Heart right ventricle (tissue), 16 donors: ENCODE results near the gene GPR50. TPM values are rescaled to one million over a fixed set of nuclear protein-coding genes. Genes with fewer than 3 reads are reported as not detected.

ENCODE experiments used
- ATAC-seq, 8 donors: fragments of 200-7000 bp; cut with Tn5 transposase; one replicate each; pipeline ENCODE4 v1.9.1; 2020; ENCODE audit warnings: mild to moderate bottlenecking in 8 of 8, moderate library complexity in 8 of 8, moderate number of reproducible peaks in 1 of 8
- DNase-seq, 2 donors: peaks; one replicate each; pipeline ENCODE4 v3.0.0-alpha.2; 2020
- H3K27ac ChIP-seq, 10 donors: fragments of 200-600 bp; sonication (generic) in 2 of 10; one replicate each; pipeline versions ENCODE4 v1.5.0 to v1.8.0; 2020 to 2022; ENCODE audit warnings: mild to moderate bottlenecking in 3 of 10
- H3K27me3 ChIP-seq, 7 donors: fragments of 200-600 bp; one replicate each; pipeline ENCODE4 v1.8.0; 2021 to 2022; ENCODE audit warnings: mild to moderate bottlenecking in 2 of 7
- H3K36me3 ChIP-seq, 9 donors: fragments of 200-600 bp; sonication (generic) in 1 of 9; one replicate each; pipeline versions ENCODE4 v1.5.0 to v1.8.0; 2020 to 2022; ENCODE audit warnings: mild to moderate bottlenecking in 2 of 9
- H3K4me1 ChIP-seq, 9 donors: fragments of 200-600 bp; sonication (generic) in 1 of 9; one replicate each; pipeline versions ENCODE4 v1.5.0 to v1.8.0; 2020 to 2022; ENCODE audit warnings: mild to moderate bottlenecking in 4 of 9
- H3K4me3 ChIP-seq, 10 donors: fragments of 200-600 bp; sonication (generic) in 2 of 10; one replicate each; pipeline versions ENCODE4 v1.5.0 to v1.8.0; 2020 to 2022; ENCODE audit warnings: mild to moderate bottlenecking in 7 of 10, moderate library complexity in 2 of 10
- H3K9me3 ChIP-seq, 11 donors: fragments of 200-600 bp in 10 of 11; sonication (generic) in 2 of 11; one replicate each; pipeline versions ENCODE4 v1.5.0 to v1.8.0; 2013 to 2022; ENCODE audit warnings: mild to moderate bottlenecking in 2 of 11, control low read depth in 1 of 11, moderate library complexity in 1 of 11
- WGBS, 2 donors: extraction: QIAGEN DNeasy Blood & Tissue Kit; methylation state at CpG; one replicate each; pipeline ENCODE4 v1.1.7; 2013; ENCODE audit warnings: inconsistent platforms in 1 of 2; 5-methylcytosine and 5-hydroxymethylcytosine counted together
- intact Hi-C, 10 donors: fragments of 100-400 bp; cut with DNase I; formaldehyde crosslinking; loops; one replicate each; pipeline versions ENCODE4 v1.11.1 to v1.14.2; 2022
- polyA plus RNA-seq, 2 donors: library from polyadenylated mRNA; stranded (reverse); fragments of 200-250 nt; gene quantifications; one replicate each; pipeline ENCODE4 v1.2.3, GENCODE V29; 2013
- total RNA-seq, 10 donors: library from RNA; stranded (reverse); fragmentation: NEBNext Ultra II Directional in 3 of 10; extraction: Animal tissue kit (Norgen Biotek cat#: 25700) in 3 of 10; gene quantifications; one replicate each; pipeline versions ENCODE4 v1.2.1 to v1.2.4, GENCODE V29; 2021 to 2023
- TF ChIP-seq, protein P1 (sequence below), 9 donors: fragments of 200-600 bp; sonication (generic) in 2 of 9; IDR thresholded peaks; one replicate each; pipeline versions ENCODE4 v1.5.0 to v1.8.0; 2021 to 2022; ENCODE audit warnings: antibody characterized with exemption in 9 of 9, mild to moderate bottlenecking in 5 of 9, moderate library complexity in 1 of 9
- donor health status: Arrhythmogenic right ventricular cardiomyopathy.
- donor health status: ischemic (EF 13 %, LVEDD 7.1; RV severe dilation, severe dysfunction).
- donor health status: healthy with polysubstance abuse.
- donor health status: DM: no; HTN: yes; CAD: no.
- donor health status: DM: no; HTN: no; CAD: no.
- donor health status: ischemic (EF 25% LVEDD 6.9; RV normal size, moderate dysfunction).
- donor health status: ischemic (EF 25% LVEDD 5.7; RV mildly dilated, moderate dysfunction).
- donor health status: healthy.
- donor health status: DM: yes; HTN: yes; CAD: no.
- donor health status: Ischemic cardiomyopathy.
- donor health status: ischemic (EF 35%, LVEDD 5.7; RV mildly dilated, moderate dysfunction).
- donor health status: nonischemic (EF 11% LVEDD 7.7; RV severe dilation, severe dysfunction).
- donor health status: DM: yes; HTN: yes; CAD: no.
- donor health status: PGD.
- donor health status: ischemic (EF 29% LVEDD 5.4; RV normal size, mild dysfunction).
- donor health status: nonischemic (EF 23%, LVEDD 6.1; RV moderate dilation, normal function).

Gene GPR50
- total and polyA plus RNA-seq, 12 donors: not detected

DNA sequence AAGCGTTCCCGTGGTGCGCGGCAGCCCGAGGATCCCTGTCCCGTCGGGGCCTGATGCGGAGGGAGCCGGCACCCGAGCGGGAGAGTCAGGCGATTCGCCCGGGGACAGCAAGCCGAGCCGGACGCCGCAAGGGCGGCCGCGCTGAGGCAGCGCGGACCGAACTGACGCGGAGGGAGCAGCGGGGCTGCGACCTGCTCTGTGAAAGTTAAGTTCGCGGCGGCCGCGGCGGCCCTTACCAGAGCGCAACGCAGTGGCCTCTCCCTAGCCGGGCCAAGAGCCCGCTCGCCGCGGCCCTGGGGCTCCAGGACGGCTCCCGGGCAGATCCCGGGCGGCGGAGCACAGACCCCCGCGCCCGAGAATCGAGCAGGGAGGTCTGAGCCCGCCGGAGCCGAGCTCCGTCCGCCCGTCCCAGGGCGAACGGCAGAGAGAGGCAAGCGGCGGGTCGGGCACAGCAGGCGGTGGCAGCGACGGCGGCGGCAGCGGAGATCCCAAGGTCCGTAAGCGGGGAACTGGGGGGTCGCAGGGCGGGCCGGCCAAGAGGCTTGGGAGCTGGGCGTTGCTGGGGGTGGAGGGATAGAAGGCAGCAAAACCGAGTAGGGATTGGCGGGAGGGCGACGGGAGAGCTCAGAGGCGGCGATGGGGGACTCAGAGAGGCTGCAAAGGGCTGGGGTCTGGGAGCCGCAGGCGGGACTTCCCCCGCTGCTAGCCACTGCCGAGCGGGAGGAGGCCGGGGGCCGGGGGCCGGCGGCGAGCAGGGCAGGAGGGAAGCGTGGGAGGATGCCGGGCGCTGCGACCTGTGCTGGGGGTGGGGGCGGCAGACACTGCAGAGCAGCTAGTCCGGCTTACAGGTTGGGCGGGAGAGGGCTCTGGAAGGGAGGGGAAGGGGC lies 1.0 kb downstream of the GPR50 start:
- 3 to 4% methylated on average over 69 to 85 of the region's 96 CpGs for WGBS, 2 donors
- no peaks in the 10 kb centered on the region for H3K4me1 ChIP-seq
- no peak overlapping the region for H3K27ac ChIP-seq
- H3K27me3 ChIP-seq: peaks cover 0 to 91% (median 47%) of the 10 kb centered on the region in 7 donors
- intact Hi-C loops: loop anchor here in 1 of 10 donors (10.0 kb wide), 1 partner anchor 177 kb away; no protein-coding TSS in a partner anchor
- TF ChIP-seq, protein P1, sequence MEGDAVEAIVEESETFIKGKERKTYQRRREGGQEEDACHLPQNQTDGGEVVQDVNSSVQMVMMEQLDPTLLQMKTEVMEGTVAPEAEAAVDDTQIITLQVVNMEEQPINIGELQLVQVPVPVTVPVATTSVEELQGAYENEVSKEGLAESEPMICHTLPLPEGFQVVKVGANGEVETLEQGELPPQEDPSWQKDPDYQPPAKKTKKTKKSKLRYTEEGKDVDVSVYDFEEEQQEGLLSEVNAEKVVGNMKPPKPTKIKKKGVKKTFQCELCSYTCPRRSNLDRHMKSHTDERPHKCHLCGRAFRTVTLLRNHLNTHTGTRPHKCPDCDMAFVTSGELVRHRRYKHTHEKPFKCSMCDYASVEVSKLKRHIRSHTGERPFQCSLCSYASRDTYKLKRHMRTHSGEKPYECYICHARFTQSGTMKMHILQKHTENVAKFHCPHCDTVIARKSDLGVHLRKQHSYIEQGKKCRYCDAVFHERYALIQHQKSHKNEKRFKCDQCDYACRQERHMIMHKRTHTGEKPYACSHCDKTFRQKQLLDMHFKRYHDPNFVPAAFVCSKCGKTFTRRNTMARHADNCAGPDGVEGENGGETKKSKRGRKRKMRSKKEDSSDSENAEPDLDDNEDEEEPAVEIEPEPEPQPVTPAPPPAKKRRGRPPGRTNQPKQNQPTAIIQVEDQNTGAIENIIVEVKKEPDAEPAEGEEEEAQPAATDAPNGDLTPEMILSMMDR (IDR thresholded peaks at IDR 0.05): no peak
- no peak for DNase-seq
- peaks cover 0 to 14% (median 0%) of the 10 kb centered on the region in 11 donors for H3K9me3 ChIP-seq
- ATAC-seq: peak in 1 of 8 donors; percentile 26
- peak overlapping the region in 5 of 10 donors; percentile 3 to 22 (median 13) for H3K4me3 ChIP-seq
- H3K36me3 ChIP-seq: no peaks in the 10 kb centered on the region

DNA sequence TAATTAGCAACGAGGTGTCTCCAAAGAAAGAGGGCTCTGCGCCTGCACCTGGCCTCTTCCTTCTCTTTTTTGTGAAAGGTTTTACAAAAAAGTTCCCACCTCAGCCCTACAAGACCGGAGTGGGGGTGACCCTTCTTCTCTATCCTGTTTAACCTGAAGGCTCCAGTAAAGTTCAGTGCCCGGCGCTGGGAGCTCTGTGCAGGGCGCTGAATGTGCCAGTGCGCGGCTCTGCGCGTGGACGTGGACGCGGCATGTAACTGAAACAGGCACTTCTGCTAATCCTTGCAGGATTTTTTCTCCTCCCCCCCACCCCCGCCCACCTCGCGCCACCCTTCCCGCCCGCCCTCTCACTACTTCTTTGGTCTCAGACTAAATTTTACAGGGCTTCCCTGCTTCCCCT lies 2.4 kb downstream of the GPR50 start:
- H3K9me3 ChIP-seq: peaks cover 0 to 14% (median 0%) of the 10 kb centered on the region in 11 donors
- WGBS, 2 donors: 2 to 3% methylated on average over 18 of the region's 18 CpGs
- H3K36me3 ChIP-seq: no peaks in the 10 kb centered on the region
- H3K27me3 ChIP-seq: peaks cover 0 to 97% (median 47%) of the 10 kb centered on the region in 7 donors
- no peaks in the 10 kb centered on the region for H3K4me1 ChIP-seq
- intact Hi-C loops: loop anchor here in 1 of 10 donors (10.0 kb wide), 1 partner anchor 176 kb away; no protein-coding TSS in a partner anchor
- H3K4me3 ChIP-seq: no peak overlapping the region
- H3K27ac ChIP-seq: no peak overlapping the region
- TF ChIP-seq, protein P1 (IDR thresholded peaks at IDR 0.05): no peak
- no peak for DNase-seq
- ATAC-seq: no peak

- Histone ChIP-seq H3K4me1 (no peaks in the 10 kb centered on the region), H3K4me3 (no peak overlapping the region), H3K36me3 (no peaks in the 10 kb centered on the region), H3K27me3 (peaks cover 0 to 96% (median 33%) of the 10 kb centered on the region in 7 donors), H3K27ac (no peak overlapping the region), H3K9me3 (peaks cover 0 to 14% (median 0%) of the 10 kb centered on the region in 11 donors)
- TF ChIP-seq, protein P1 (IDR thresholded peaks at IDR 0.05): no peak
- no peak for ATAC-seq
- intact Hi-C loops: no loop called here
- no peak for DNase-seq
- 92 to 96% methylated on average over 18 of the region's 18 CpGs for WGBS, 2 donors
Observed at GRCh38 chrX:151180400-151180799, 4.0 kb downstream of the GPR50 start.

GRCh38 chrX:151181088-151181487 lies 4.7 kb downstream of the GPR50 start:
- Histone ChIP-seq H3K4me3 (no peak overlapping the region), H3K27me3 (peaks cover 0 to 92% (median 27%) of the 10 kb centered on the region in 7 donors), H3K9me3 (peaks cover 0 to 10% (median 0%) of the 10 kb centered on the region in 11 donors), H3K4me1 (no peaks in the 10 kb centered on the region), H3K27ac (no peak overlapping the region), H3K36me3 (no peaks in the 10 kb centered on the region)
- TF ChIP-seq, protein P1 (IDR thresholded peaks at IDR 0.05): no peak
- intact Hi-C loops: no loop called here
- no peak for DNase-seq
- WGBS, 2 donors: 72 to 88% methylated on average over 7 of the region's 7 CpGs
- ATAC-seq: no peak
